Thyroid gland (tissue), 4 donors: ENCODE measurements around the gene CAMTA1.

ENCODE experiments used
- CTCF ChIP-seq, 6 experiments: fragments of 200-600 bp in 3 of 6; fragments of 450-650 bp in 3 of 6; sonication (generic) in 3 of 6; IDR thresholded peaks; one replicate each; pipeline ENCODE4 v1.5.1; 2016 to 2019; ENCODE audit warnings: antibody characterized with exemption in 6 of 6, mild to moderate bottlenecking in 2 of 6, inconsistent platforms in 1 of 6, moderate library complexity in 1 of 6
- POLR2A ChIP-seq, 2 donors: fragments of 450-650 bp; IDR thresholded peaks; one replicate each; pipeline ENCODE4 v1.6.1; 2017; ENCODE audit warnings: antibody characterized with exemption in 2 of 2, mild to moderate bottlenecking in 2 of 2, moderate library complexity in 1 of 2

GRCh38 chr1:7050751-7051665 is 265.8 kb downstream of the CAMTA1 start:
- TF ChIP-seq CTCF (IDR thresholded peaks at IDR 0.05) (no peak), POLR2A (IDR thresholded peaks at IDR 0.05) (no peak)
